ENCODE measurements around the gene ARTN. TPM values are rescaled to one million over a fixed set of nuclear protein-coding genes. Genes with fewer than 3 reads are reported as not detected.
A peak's percentile ranks its signal among the peaks of the same experiment; 100 is the strongest.

ARTN gene
- total RNA-seq, 1 experiment from 2014 or later, result 10.6 TPM

GRCh38 chr1:43913051-43913501 is 20.5 kb upstream of the ARTN start:
- Histone ChIP-seq H4K20me1 (ENCODE audit: control insufficient read depth, insufficient read depth, insufficient read length) (no peaks in the 10 kb centered on the region), H3K18ac (ENCODE audit: insufficient read length, low read depth, low read length) (no peak overlapping the region), H3K9ac (ENCODE audit: extremely low read depth, insufficient read length, low read length) (no peak overlapping the region), H3K23ac (ENCODE audit: insufficient read length, low read depth, low read length) (no peak overlapping the region), H2BK20ac (ENCODE audit: low read depth, low read length, poor library complexity, severe bottlenecking) (no peak overlapping the region), H3K9me3 (ENCODE audit: control insufficient read depth, low read depth, low read length) (no peaks in the 10 kb centered on the region), H3K4me2 (ENCODE audit: insufficient read depth, insufficient read length, low read length) (no peak overlapping the region), H3K56ac (ENCODE audit: insufficient read length, low read depth, low read length) (no peak overlapping the region), H2AK5ac (ENCODE audit: insufficient read length, low read length) (no peak overlapping the region), H3K4me1 (ENCODE audit: insufficient read depth, low read length) (peaks cover 11% of the 10 kb centered on the region), H3K79me1 (ENCODE audit: insufficient read depth, low read depth, low read length, poor library complexity, severe bottlenecking) (no peaks in the 10 kb centered on the region), H4K8ac (replicated peaks; ENCODE audit: insufficient read length, low read depth, low read length) (no peak overlapping the region), H3K23me2 (ENCODE audit: insufficient read length, low read depth, low read length, poor library complexity, severe bottlenecking) (no peaks in the 10 kb centered on the region), H3T11ph (ENCODE audit: low read length) (no peak overlapping the region), H3K14ac (ENCODE audit: insufficient read depth, low read length) (no peak overlapping the region), H4K5ac (ENCODE audit: insufficient read length, low read depth, low read length) (no peak overlapping the region), H2BK12ac (ENCODE audit: insufficient read length, low read depth, low read length) (no peak overlapping the region), H3K4ac (ENCODE audit: low read depth, low read length) (no peak overlapping the region), H3K27me3 (ENCODE audit: insufficient read depth, low read length) (no peaks in the 10 kb centered on the region), H2BK15ac (ENCODE audit: low read depth, low read length) (no peak overlapping the region), H2BK5ac (ENCODE audit: insufficient read length, low read length) (no peak overlapping the region), H2BK120ac (ENCODE audit: low read depth, low read length, poor library complexity, severe bottlenecking) (no peak overlapping the region), H4K91ac (ENCODE audit: insufficient read length, low read depth, low read length) (no peak overlapping the region), H3K79me2 (ENCODE audit: insufficient read depth, low read length) (no peaks in the 10 kb centered on the region), H2AFZ (ENCODE audit: low read length) (no peak overlapping the region), H3K27ac (ENCODE audit: insufficient read length, low read depth, low read length) (no peak overlapping the region)
- H3K4me3 Mint-ChIP-seq, result no peak overlapping the region
- H3K27ac Mint-ChIP-seq, result peak overlapping the region in 2 of 3 experiments; percentile 48 to 65; a peak in 2 of 7 replicates
- H3K4me1 Mint-ChIP-seq, result peaks cover 32 to 34% of the 10 kb centered on the region in 2 experiments
- TF ChIP-seq CTCF (conservative IDR thresholded peaks at IDR 0.05), result no peak
- H3K27me3 Mint-ChIP-seq (ENCODE audit: low read depth), result peaks cover under 1% of the 10 kb centered on the region; the same call in 1 of the 2 replicates
- H3K36me3 Mint-ChIP-seq (ENCODE audit: insufficient read depth in 1 of 3, low read depth in 3 of 3), result no peaks in the 10 kb centered on the region
- DNase-seq, result no peak
- no CpG with 5 or more reads among the region's 7 CpGs for WGBS (ENCODE audit: extremely low coverage, insufficient read length, low lambda C conversion rate)
- H3K9me3 Mint-ChIP-seq, result no peaks in the 10 kb centered on the region
